ENCODE results near the gene ADGRL3.

The ADGRL3 gene

DNA sequence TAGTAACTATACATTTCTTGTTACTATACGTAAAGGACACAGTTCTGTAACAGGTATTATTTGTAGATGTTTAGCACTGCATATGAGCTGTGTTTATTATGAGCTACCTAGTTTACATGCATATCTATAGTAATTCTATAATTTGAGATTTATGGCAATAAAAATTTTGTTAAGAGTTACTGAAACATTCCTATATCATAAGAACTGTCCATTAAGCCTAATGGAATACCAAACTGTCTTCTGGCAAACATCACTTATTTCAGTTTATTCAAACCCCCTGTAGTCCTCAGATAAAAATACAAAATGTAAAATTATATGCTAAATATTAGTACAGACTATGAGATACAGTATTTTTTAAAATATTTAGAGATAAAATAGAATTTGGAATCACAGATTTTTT is 205.2 kb downstream of the ADGRL3 start:
- DNase-seq (ENCODE audit: low read depth) = no peak
- no peak for TF ChIP-seq CTCF (IDR thresholded peaks at IDR 0.05; ENCODE audit: low read depth, low read length, missing control alignments)
- in situ Hi-C loops (cut with HindIII; ENCODE audit: low sequenced_read_pairs) = no loop called here
- H3K4me3 ChIP-seq (ENCODE audit: low read depth, low read length) = no peak overlapping the region

DNA sequence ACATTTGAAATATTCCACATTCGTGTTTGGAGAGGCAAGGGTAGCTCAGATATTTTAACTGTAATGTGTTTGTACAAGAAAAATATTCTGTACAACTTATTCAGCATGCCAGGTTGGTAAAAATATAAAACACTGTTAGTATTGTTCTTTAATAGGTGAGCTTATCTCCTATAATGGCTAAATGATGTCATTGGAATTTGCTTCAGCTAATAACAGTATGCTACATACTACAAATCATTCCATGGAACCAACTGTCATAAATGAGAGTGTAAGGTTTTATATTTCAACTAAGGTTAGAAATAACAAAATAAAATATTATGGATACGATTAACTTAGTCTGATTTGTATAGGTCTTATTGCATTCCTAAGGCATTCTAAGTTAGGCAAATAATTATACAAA is 206.6 kb downstream of the ADGRL3 start:
- TF ChIP-seq CTCF (IDR thresholded peaks at IDR 0.05; ENCODE audit: low read depth, low read length, missing control alignments) = no peak
- in situ Hi-C loops (cut with HindIII; ENCODE audit: low sequenced_read_pairs) = no loop called here

GRCh38 chr4:61407642-61408618 is 207.8 kb downstream of the ADGRL3 start:
- in situ Hi-C loops (cut with HindIII; ENCODE audit: low sequenced_read_pairs) = no loop called here
- DNase-seq (ENCODE audit: low read depth) = no peak
- TF ChIP-seq CTCF (IDR thresholded peaks at IDR 0.05; ENCODE audit: low read depth, low read length, missing control alignments) = no peak
- H3K4me3 ChIP-seq (ENCODE audit: low read depth, low read length) = no peak overlapping the region

More for the DNA sequence above, 206.6 kb downstream of the ADGRL3 start:
- DNase-seq (ENCODE audit: low read depth) = no peak
- no peak overlapping the region for H3K4me3 ChIP-seq (ENCODE audit: low read depth, low read length)

GRCh38 chr4:61408861-61409260 is 208.7 kb downstream of the ADGRL3 start:
- no peak for DNase-seq (ENCODE audit: low read depth)
- in situ Hi-C loops (cut with HindIII; ENCODE audit: low sequenced_read_pairs) = no loop called here
- no peak overlapping the region for H3K4me3 ChIP-seq (ENCODE audit: low read depth, low read length)
- no peak for TF ChIP-seq CTCF (IDR thresholded peaks at IDR 0.05; ENCODE audit: low read depth, low read length, missing control alignments)

GRCh38 chr4:61411241-61411640 is 211.1 kb downstream of the ADGRL3 start:
- no peak for TF ChIP-seq CTCF (IDR thresholded peaks at IDR 0.05; ENCODE audit: low read depth, low read length, missing control alignments)
- no peak for DNase-seq (ENCODE audit: low read depth)
- H3K4me3 ChIP-seq (ENCODE audit: low read depth, low read length) = no peak overlapping the region
- in situ Hi-C loops (cut with HindIII; ENCODE audit: low sequenced_read_pairs) = no loop called here

DNA sequence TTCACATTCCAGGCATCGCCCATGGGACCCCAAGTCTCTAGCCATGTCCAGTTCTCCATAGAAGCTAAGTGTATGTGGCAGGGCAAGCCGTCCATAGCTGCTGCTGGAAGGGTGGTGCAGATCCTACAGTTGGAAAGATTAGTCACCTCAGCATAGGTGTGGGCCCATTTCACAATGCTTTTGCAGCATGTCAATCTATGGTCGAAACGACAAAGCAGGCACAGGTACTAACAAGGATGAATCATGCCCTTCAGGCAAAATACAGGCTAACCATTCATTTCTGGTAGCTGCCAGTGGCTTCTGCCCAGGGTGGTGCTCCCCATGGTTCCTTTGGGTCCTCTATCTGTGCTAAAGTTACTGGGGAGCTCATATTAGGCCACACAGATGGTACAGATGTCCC is 225.2 kb downstream of the ADGRL3 start:
- DNase-seq (ENCODE audit: low read depth) = no peak
- H3K4me3 ChIP-seq (ENCODE audit: low read depth, low read length) = no peak overlapping the region
- in situ Hi-C loops (cut with HindIII; ENCODE audit: low sequenced_read_pairs) = no loop called here
- TF ChIP-seq CTCF (IDR thresholded peaks at IDR 0.05; ENCODE audit: low read depth, low read length, missing control alignments) = no peak
